Mammary epithelial cell (primary cell): Measurements from ENCODE around the gene CCDC107.

ENCODE experiments used
- EZH2 ChIP-seq: IDR thresholded peaks from 2 replicates; pipeline ENCODE4 v1.6.1; 2012; ENCODE audit warnings: low read length, inconsistent platforms, borderline replicate concordance
- TF ChIP-seq, protein P1 (sequence below), 2 donors: IDR thresholded peaks in 1 of 2; conservative IDR thresholded peaks in 1 of 2; 2 replicates each; pipeline ENCODE4 v1.5.1; 2011 to 2012; ENCODE audit warnings: inconsistent platforms in 2 of 2, low read length in 2 of 2, mild to moderate bottlenecking in 2 of 2, control low read depth in 1 of 2, low read depth in 1 of 2; ENCODE audit not compliant: insufficient read depth in 1 of 2; ENCODE audit errors: extremely low read depth in 1 of 2

GRCh38 chr9:35665471-35665818 is 7.4 kb downstream of the CCDC107 start:
- TF ChIP-seq, protein P1, sequence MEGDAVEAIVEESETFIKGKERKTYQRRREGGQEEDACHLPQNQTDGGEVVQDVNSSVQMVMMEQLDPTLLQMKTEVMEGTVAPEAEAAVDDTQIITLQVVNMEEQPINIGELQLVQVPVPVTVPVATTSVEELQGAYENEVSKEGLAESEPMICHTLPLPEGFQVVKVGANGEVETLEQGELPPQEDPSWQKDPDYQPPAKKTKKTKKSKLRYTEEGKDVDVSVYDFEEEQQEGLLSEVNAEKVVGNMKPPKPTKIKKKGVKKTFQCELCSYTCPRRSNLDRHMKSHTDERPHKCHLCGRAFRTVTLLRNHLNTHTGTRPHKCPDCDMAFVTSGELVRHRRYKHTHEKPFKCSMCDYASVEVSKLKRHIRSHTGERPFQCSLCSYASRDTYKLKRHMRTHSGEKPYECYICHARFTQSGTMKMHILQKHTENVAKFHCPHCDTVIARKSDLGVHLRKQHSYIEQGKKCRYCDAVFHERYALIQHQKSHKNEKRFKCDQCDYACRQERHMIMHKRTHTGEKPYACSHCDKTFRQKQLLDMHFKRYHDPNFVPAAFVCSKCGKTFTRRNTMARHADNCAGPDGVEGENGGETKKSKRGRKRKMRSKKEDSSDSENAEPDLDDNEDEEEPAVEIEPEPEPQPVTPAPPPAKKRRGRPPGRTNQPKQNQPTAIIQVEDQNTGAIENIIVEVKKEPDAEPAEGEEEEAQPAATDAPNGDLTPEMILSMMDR (conservative IDR thresholded peaks at IDR 0.05 in 1 of 2, IDR thresholded peaks at IDR 0.05 in 1 of 2; ENCODE audit: extremely low read depth in 1 of 2, insufficient read depth in 1 of 2, low read depth in 1 of 2, low read length in 2 of 2): no peak
- no peak for TF ChIP-seq EZH2
